ENCODE data around the gene LCN15.
A peak's percentile ranks its signal among the peaks of the same experiment; 100 is the strongest.
"Not testable (repeated sequence)": the region's sequence is repeated elsewhere in the genome, so short reads cannot be mapped to it uniquely, and the experiment has no call there.

Gene LCN15

GRCh38 chr9:136757328-136757727, 7.0 kb downstream of the LCN15 start:
- H3K4me1 ChIP-seq (ENCODE audit: control insufficient read depth, insufficient read depth, low read length): peaks cover 14% of the 10 kb centered on the region
- peaks cover 19% of the 10 kb centered on the region for H3K27me3 ChIP-seq (ENCODE audit: control insufficient read depth, insufficient read depth, low read length)

GRCh38 chr9:136756836-136757235, 7.5 kb downstream of the LCN15 start:
- H3K9me3 ChIP-seq (replicated peaks; ENCODE audit: low read length): peaks cover 8% of the 10 kb centered on the region
- H3K9ac ChIP-seq (ENCODE audit: low read depth, low read length): no peak overlapping the region
- H3K27me3 ChIP-seq (ENCODE audit: control insufficient read depth, insufficient read depth, low read length): peaks cover 23% of the 10 kb centered on the region
- peaks cover 14% of the 10 kb centered on the region for H3K4me1 ChIP-seq (ENCODE audit: control insufficient read depth, insufficient read depth, low read length)
- H3K4me3 ChIP-seq (ENCODE audit: low read length): no peak overlapping the region
- no peak overlapping the region for H3K4me2 ChIP-seq (ENCODE audit: low read length)
- H3K36me3 ChIP-seq (ENCODE audit: insufficient read depth, low read length): no peaks in the 10 kb centered on the region

More at GRCh38 chr9:136757328-136757727, 7.0 kb downstream of the LCN15 start:
- H3K4me2 ChIP-seq (ENCODE audit: low read length): peak overlapping the region; percentile 54
- H3K9ac ChIP-seq (ENCODE audit: low read depth, low read length): peak overlapping the region; percentile 35
- H3K36me3 ChIP-seq (ENCODE audit: insufficient read depth, low read length): no peaks in the 10 kb centered on the region
- no peak overlapping the region for H3K4me3 ChIP-seq (ENCODE audit: low read length)
- H3K9me3 ChIP-seq (replicated peaks; ENCODE audit: low read length): peaks cover 8% of the 10 kb centered on the region

- Histone ChIP-seq H3K4me3 (ENCODE audit: low read length) (no peak overlapping the region), H3K4me1 (ENCODE audit: control insufficient read depth, insufficient read depth, low read length) (peaks cover 14% of the 10 kb centered on the region), H3K36me3 (ENCODE audit: insufficient read depth, low read length) (no peaks in the 10 kb centered on the region), H3K27me3 (ENCODE audit: control insufficient read depth, insufficient read depth, low read length) (peaks cover 29% of the 10 kb centered on the region), H3K4me2 (ENCODE audit: low read length) (no peak overlapping the region), H3K9me3 (replicated peaks; ENCODE audit: low read length) (peaks cover 8% of the 10 kb centered on the region), H3K9ac (ENCODE audit: low read depth, low read length) (no peak overlapping the region)
Observed at GRCh38 chr9:136756134-136756438, 8.2 kb downstream of the LCN15 start.

GRCh38 chr9:136755302-136756133, 8.8 kb downstream of the LCN15 start:
- H3K9me3 ChIP-seq (replicated peaks; ENCODE audit: low read length); H3K36me3 ChIP-seq (ENCODE audit: insufficient read depth, low read length); H3K4me2 ChIP-seq (ENCODE audit: low read length); H3K4me3 ChIP-seq (ENCODE audit: low read length); H3K9ac ChIP-seq (ENCODE audit: low read depth, low read length): not testable (repeated sequence)
- Histone ChIP-seq H3K4me1 (ENCODE audit: control insufficient read depth, insufficient read depth, low read length) (peaks cover 11% of the 10 kb centered on the region), H3K27me3 (ENCODE audit: control insufficient read depth, insufficient read depth, low read length) (peaks cover 29% of the 10 kb centered on the region)

GRCh38 chr9:136754626-136755301, 9.6 kb downstream of the LCN15 start:
- no peak overlapping the region for H3K9ac ChIP-seq (ENCODE audit: low read depth, low read length)
- H3K4me1 ChIP-seq (ENCODE audit: control insufficient read depth, insufficient read depth, low read length): peaks cover 11% of the 10 kb centered on the region
- H3K4me3 ChIP-seq (ENCODE audit: low read length): no peak overlapping the region
- H3K36me3 ChIP-seq (ENCODE audit: insufficient read depth, low read length): no peaks in the 10 kb centered on the region
- peaks cover 24% of the 10 kb centered on the region for H3K27me3 ChIP-seq (ENCODE audit: control insufficient read depth, insufficient read depth, low read length)
- H3K4me2 ChIP-seq (ENCODE audit: low read length): no peak overlapping the region
- peaks cover 8% of the 10 kb centered on the region for H3K9me3 ChIP-seq (replicated peaks; ENCODE audit: low read length)

- Histone ChIP-seq H3K9ac (ENCODE audit: low read depth, low read length) (no peak overlapping the region), H3K9me3 (replicated peaks; ENCODE audit: low read length) (peaks cover 8% of the 10 kb centered on the region), H3K4me3 (ENCODE audit: low read length) (no peak overlapping the region), H3K27me3 (ENCODE audit: control insufficient read depth, insufficient read depth, low read length) (peaks cover 24% of the 10 kb centered on the region), H3K4me2 (ENCODE audit: low read length) (no peak overlapping the region), H3K36me3 (ENCODE audit: insufficient read depth, low read length) (no peaks in the 10 kb centered on the region), H3K4me1 (ENCODE audit: control insufficient read depth, insufficient read depth, low read length) (peaks cover 11% of the 10 kb centered on the region)
Observed at GRCh38 chr9:136754059-136754572, 10.2 kb downstream of the LCN15 start.

- Histone ChIP-seq H3K27me3 (ENCODE audit: control insufficient read depth, insufficient read depth, low read length) (peaks cover 26% of the 10 kb centered on the region), H3K4me1 (ENCODE audit: control insufficient read depth, insufficient read depth, low read length) (peaks cover 11% of the 10 kb centered on the region)
Observed at GRCh38 chr9:136753371-136754058, 10.8 kb downstream of the LCN15 start.

GRCh38 chr9:136751814-136752213, 12.5 kb downstream of the LCN15 start:
- no peaks in the 10 kb centered on the region for H3K4me1 ChIP-seq (ENCODE audit: control insufficient read depth, insufficient read depth, low read length)

More at GRCh38 chr9:136753371-136754058, 10.8 kb downstream of the LCN15 start:
- Histone ChIP-seq H3K4me2 (ENCODE audit: low read length) (no peak overlapping the region), H3K4me3 (ENCODE audit: low read length) (no peak overlapping the region), H3K9me3 (replicated peaks; ENCODE audit: low read length) (peaks cover 8% of the 10 kb centered on the region), H3K9ac (ENCODE audit: low read depth, low read length) (no peak overlapping the region), H3K36me3 (ENCODE audit: insufficient read depth, low read length) (no peaks in the 10 kb centered on the region)

GRCh38 chr9:136751244-136751643, 13.1 kb downstream of the LCN15 start:
- Histone ChIP-seq H3K9ac (ENCODE audit: low read depth, low read length) (no peak overlapping the region), H3K27me3 (ENCODE audit: control insufficient read depth, insufficient read depth, low read length) (peaks cover 26% of the 10 kb centered on the region)

More at GRCh38 chr9:136751814-136752213, 12.5 kb downstream of the LCN15 start:
- Histone ChIP-seq H3K4me2 (ENCODE audit: low read length) (no peak overlapping the region), H3K36me3 (ENCODE audit: insufficient read depth, low read length) (no peaks in the 10 kb centered on the region), H3K4me3 (ENCODE audit: low read length) (no peak overlapping the region), H3K9ac (ENCODE audit: low read depth, low read length) (no peak overlapping the region), H3K27me3 (ENCODE audit: control insufficient read depth, insufficient read depth, low read length) (peaks cover 26% of the 10 kb centered on the region), H3K9me3 (replicated peaks; ENCODE audit: low read length) (peaks cover 8% of the 10 kb centered on the region)

GRCh38 chr9:136750526-136750925, 13.8 kb downstream of the LCN15 start:
- Histone ChIP-seq H3K4me2 (ENCODE audit: low read length) (no peak overlapping the region), H3K27me3 (ENCODE audit: control insufficient read depth, insufficient read depth, low read length) (peaks cover 26% of the 10 kb centered on the region), H3K9ac (ENCODE audit: low read depth, low read length) (no peak overlapping the region), H3K4me3 (ENCODE audit: low read length) (no peak overlapping the region), H3K36me3 (ENCODE audit: insufficient read depth, low read length) (no peaks in the 10 kb centered on the region), H3K9me3 (replicated peaks; ENCODE audit: low read length) (peaks cover under 1% of the 10 kb centered on the region), H3K4me1 (ENCODE audit: control insufficient read depth, insufficient read depth, low read length) (no peaks in the 10 kb centered on the region)

More at GRCh38 chr9:136751244-136751643, 13.1 kb downstream of the LCN15 start:
- H3K9me3 ChIP-seq (replicated peaks; ENCODE audit: low read length): peaks cover 7% of the 10 kb centered on the region
- H3K36me3 ChIP-seq (ENCODE audit: insufficient read depth, low read length): no peaks in the 10 kb centered on the region
- H3K4me2 ChIP-seq (ENCODE audit: low read length): no peak overlapping the region
- no peak overlapping the region for H3K4me3 ChIP-seq (ENCODE audit: low read length)
- H3K4me1 ChIP-seq (ENCODE audit: control insufficient read depth, insufficient read depth, low read length): no peaks in the 10 kb centered on the region
